Effector memory CD8-positive, alpha-beta T cell (primary cell): Measurements from ENCODE around the gene ENTPD8.

Experiments
- ATAC-seq: fragments of 150-1000 bp; cut with Tn5 transposase; replicated peaks from 2 replicates; pipeline ENCODE4 v1.10.0; 2021; ENCODE audit warnings: mild to moderate bottlenecking, moderate library complexity
- DNase-seq, 3 experiments: peaks; one replicate each; pipeline ENCODE4 v3.0.0; 2021
- H3K27ac Mint-ChIP-seq, 2 donors: one replicate each; pipeline ENCODE4 v1.8.0; 2022; ENCODE audit warnings: mild to moderate bottlenecking in 2 of 2, mixed read lengths in 2 of 2, moderate library complexity in 2 of 2
- H3K27me3 Mint-ChIP-seq, 2 donors: one replicate each; pipeline ENCODE4 v1.8.0; 2022; ENCODE audit warnings: mixed read lengths in 2 of 2
- H3K36me3 Mint-ChIP-seq: one replicate; pipeline ENCODE4 v1.8.0; 2022; ENCODE audit warnings: mild to moderate bottlenecking, moderate library complexity, mixed read lengths; ENCODE audit not compliant: insufficient read depth
- H3K4me1 Mint-ChIP-seq, 2 donors: one replicate each; pipeline ENCODE4 v1.8.0; 2022; ENCODE audit warnings: low read depth in 2 of 2, mixed read lengths in 2 of 2
- H3K4me3 Mint-ChIP-seq, 2 donors: one replicate each; pipeline ENCODE4 v1.8.0; 2022; ENCODE audit warnings: mild to moderate bottlenecking in 2 of 2, mixed read lengths in 2 of 2, moderate library complexity in 2 of 2
- H3K9me3 Mint-ChIP-seq, 2 donors: one replicate each; pipeline ENCODE4 v1.8.0; 2022; ENCODE audit warnings: mixed read lengths in 2 of 2

Gene ENTPD8

DNA sequence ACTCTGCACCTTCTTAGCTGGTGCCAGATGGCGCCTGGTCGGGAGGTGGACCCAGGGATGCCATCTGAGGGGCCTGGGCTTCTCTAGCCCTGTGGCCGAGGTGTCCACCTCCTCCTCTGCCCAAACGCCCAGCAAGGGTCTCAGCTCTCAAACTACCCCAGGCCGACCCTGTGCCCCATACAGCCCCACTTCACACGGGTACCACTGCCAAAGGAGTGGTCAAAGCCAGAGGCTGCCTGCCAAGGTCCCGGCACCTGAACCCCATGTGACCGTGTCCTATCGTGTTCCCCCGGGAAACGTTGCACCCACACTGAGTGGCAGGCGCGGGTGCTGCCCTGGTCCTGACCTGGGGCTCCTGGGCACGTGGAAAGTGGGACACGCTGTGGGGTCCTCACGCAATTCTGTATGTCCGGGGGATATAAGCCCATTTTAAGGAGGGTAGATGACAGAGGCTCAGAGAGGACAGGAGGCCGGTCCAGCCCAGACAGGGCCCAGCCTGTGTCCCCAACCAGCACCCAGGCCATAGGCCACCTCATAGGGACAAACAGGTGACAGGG is 1.9 kb downstream of the ENTPD8 start:
- Mint-ChIP-seq H3K27me3 (peaks cover 13 to 27% of the 10 kb centered on the region in 2 donors), H3K4me1 (peaks cover 2 to 4% of the 10 kb centered on the region in 2 donors), H3K36me3 (no peaks in the 10 kb centered on the region), H3K27ac (no peak overlapping the region), H3K9me3 (no peaks in the 10 kb centered on the region), H3K4me3 (peak overlapping the region in 1 of 2 donors; percentile 59)
- DNase-seq (no peak), ATAC-seq (no peak)

DNA sequence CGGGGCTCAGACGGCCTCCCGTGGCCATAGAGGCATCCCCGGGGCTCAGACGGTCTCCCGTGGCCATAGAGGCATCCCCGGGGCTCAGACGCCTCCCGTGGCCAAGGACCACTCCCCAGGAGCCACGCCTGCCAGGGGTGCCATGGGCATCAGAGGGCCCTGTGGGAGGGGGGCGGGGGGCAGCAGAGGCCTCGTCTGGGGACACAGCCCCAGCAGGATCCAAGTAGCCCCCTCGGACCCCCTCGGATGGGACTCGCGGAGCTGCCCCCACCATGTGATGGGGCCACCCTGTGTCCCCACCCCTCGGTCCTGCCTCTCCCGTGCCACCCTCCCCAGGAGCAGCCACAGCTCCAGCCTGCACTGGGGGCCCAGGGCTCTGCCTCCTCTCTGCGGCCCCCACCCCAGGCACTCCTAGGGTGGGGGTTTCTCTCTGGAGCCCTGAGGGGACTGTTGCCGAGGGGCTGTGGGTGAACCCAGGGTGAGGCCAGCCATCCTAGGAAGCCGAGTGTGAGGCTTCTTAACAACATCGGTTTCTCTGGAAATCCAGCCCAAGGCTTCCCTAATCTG is 2.5 kb downstream of the ENTPD8 start:
- Mint-ChIP-seq H3K9me3 (no peaks in the 10 kb centered on the region), H3K4me3 (no peak overlapping the region), H3K27ac (no peak overlapping the region), H3K27me3 (peaks cover 11 to 22% of the 10 kb centered on the region in 2 donors), H3K4me1 (peaks cover 2 to 4% of the 10 kb centered on the region in 2 donors), H3K36me3 (no peaks in the 10 kb centered on the region)
- ATAC-seq: no peak
- DNase-seq: no peak

DNA sequence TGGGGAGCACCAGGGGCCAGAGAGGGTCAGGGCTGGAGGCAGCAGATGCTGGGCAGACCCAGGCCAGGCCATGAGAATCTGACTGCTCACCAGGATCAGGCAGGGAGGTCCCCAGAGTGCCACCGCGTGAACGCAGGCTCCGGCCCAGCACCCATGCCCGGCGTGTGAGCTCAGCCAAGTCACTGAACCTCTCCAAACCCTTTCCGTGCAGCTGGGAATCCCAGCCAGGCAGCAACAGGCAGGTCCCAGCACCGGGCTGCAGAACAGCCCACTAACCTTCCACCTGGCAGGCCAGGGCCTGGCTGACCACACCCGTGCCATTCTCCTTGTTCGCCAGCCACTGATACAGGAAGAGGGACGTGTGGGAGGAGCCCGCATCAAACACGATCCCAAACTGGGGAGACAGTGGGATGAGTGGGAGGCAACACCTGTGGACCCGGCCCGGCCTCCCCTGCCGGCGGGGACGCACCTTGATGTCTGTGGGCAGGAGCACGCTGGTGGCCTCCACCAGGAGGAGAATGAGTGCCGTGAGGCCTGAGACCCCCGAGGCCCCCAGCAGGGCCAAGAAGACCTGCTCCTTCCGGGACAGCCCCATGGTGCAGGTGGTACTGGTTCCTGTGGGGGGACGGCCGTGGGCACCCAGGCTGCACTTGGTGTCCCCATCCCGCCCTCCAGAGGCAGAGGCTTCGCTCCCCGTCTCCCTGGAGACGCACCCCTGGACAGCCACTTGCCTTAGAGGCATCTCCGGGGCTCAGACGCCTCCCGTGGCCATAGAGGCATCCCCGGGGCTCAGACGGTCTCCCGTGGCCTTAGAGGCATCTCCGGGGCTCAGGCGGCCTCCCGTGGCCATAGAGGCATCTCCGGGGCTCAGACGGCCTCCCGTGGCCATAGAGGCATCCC is 3.2 kb downstream of the ENTPD8 start:
- Mint-ChIP-seq H3K27ac (no peak overlapping the region), H3K27me3 (peaks cover 7 to 16% of the 10 kb centered on the region in 2 donors), H3K4me1 (peaks cover 2 to 4% of the 10 kb centered on the region in 2 donors), H3K36me3 (no peaks in the 10 kb centered on the region), H3K4me3 (no peak overlapping the region), H3K9me3 (no peaks in the 10 kb centered on the region)
- ATAC-seq (no peak), DNase-seq (no peak)

DNA sequence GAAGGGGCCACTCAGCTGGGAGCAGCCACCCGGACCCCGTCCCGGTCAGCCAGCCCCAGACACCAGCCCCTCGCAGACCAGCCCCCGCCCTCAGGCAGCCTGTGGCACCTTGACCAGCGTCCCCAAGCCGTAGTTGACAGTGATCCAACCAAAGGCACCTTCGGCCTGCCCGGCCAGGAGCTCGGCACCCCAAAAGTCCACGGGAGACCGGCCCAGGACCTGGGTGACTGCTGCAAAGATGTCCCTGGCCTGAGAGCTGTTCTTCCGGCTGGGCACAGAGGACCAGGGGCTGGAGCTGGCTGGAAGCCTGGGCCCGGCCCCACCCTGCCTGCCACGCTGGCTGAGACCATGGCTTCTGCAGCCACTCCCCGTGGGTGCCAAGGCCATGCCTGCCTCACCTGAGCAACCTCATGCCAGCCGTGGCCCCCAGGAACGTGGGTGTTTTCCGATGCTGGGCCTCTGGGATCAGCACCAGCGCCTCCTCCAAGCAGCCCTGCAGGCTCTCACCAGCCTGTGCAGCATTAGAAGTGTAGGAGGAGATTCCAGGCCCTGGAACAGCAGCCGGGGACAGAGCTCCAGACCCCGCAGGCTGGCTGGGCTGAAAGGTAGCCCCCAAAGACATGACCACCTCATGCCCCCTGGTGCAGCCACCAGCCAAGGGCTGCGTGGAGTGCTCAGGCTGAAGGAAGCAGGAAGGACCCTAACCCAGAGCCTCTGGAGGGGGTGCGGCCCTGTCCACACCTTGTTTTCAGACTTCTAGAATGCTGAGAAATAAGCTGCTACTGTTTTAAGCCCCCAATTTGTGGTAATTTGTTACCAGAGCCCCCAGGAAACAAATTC is 4.2 kb downstream of the ENTPD8 start:
- Mint-ChIP-seq H3K27ac (no peak overlapping the region), H3K36me3 (no peaks in the 10 kb centered on the region), H3K9me3 (no peaks in the 10 kb centered on the region), H3K4me3 (no peak overlapping the region), H3K4me1 (peaks cover 1 to 3% of the 10 kb centered on the region in 2 donors), H3K27me3 (peaks cover 4 to 12% of the 10 kb centered on the region in 2 donors)
- DNase-seq (no peak), ATAC-seq (no peak)

DNA sequence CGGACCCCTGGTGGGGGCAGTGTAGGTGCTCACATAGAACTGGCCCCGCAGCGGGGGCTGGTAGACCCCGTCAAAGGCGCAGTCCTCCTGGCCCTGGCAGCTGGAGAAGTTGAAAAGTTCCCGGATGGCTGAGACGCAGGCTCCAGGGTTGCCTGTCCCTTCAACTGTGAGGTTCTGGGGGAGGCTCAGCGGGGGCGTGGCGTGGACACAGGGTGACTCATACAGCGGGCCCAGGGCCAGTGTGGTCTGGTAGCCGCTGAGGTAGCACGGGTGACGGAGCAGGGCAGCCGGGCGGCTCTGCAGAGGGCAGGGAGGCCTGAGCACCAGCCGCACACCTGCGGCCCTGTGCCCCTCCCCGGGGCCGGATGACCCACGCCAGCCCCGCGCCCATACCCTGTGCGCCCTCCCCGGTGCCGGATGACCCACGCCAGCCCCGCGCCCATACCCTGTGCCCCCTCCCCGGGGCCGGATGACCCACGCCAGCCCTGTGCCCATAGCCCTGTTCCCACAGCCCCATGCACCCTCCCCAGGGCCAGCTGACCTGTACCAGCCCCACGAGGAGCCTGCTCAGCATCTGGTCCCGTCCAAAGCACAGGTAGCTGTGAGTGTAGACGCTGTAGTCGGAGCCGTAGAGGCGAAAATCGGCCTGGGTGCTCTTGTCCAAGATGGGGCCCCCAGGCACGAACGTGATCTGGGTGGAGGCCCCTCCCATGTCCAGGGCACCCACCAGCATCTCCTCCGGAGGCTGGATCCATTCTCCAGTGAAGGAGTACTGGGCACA is 5.0 kb downstream of the ENTPD8 start:
- H3K36me3 Mint-ChIP-seq: no peaks in the 10 kb centered on the region
- no peaks in the 10 kb centered on the region for H3K4me1 Mint-ChIP-seq
- no peak overlapping the region for H3K27ac Mint-ChIP-seq
- H3K4me3 Mint-ChIP-seq: no peak overlapping the region
- no peaks in the 10 kb centered on the region for H3K9me3 Mint-ChIP-seq
- no peak for ATAC-seq
- DNase-seq: no peak
- peaks cover 0 to 7% of the 10 kb centered on the region in 2 donors for H3K27me3 Mint-ChIP-seq

DNA sequence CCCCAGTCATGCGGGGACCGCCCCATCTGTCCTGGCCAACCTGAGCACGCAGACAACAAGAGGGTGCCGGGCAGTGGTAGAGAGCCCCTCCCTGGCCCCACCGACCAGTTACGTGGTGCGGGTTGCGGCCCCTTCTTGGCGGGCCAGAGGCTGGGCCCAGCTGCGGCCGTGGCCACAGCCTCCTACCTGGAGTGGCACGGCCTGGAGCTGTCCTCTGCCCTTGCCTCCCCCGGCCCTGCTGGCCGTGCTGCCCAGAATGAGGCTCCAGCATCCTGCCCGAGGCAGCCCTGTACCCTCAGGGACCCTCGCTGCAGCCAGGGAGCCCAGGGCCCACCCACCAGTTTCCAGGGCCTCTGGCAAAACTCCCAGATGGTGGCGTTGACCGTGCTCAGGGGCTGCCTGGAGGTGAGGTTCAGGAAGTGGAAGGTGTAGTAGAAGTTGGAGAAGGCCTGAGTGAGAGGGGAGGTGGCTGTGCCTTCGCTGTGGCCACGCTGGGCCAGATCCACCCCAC is 5.7 kb downstream of the ENTPD8 start:
- ATAC-seq: no peak
- no peaks in the 10 kb centered on the region for H3K36me3 Mint-ChIP-seq
- no peak overlapping the region for H3K27ac Mint-ChIP-seq
- peaks cover 0 to 7% of the 10 kb centered on the region in 2 donors for H3K27me3 Mint-ChIP-seq
- no peak for DNase-seq
- no peaks in the 10 kb centered on the region for H3K9me3 Mint-ChIP-seq
- H3K4me1 Mint-ChIP-seq: no peaks in the 10 kb centered on the region
- H3K4me3 Mint-ChIP-seq: no peak overlapping the region

DNA sequence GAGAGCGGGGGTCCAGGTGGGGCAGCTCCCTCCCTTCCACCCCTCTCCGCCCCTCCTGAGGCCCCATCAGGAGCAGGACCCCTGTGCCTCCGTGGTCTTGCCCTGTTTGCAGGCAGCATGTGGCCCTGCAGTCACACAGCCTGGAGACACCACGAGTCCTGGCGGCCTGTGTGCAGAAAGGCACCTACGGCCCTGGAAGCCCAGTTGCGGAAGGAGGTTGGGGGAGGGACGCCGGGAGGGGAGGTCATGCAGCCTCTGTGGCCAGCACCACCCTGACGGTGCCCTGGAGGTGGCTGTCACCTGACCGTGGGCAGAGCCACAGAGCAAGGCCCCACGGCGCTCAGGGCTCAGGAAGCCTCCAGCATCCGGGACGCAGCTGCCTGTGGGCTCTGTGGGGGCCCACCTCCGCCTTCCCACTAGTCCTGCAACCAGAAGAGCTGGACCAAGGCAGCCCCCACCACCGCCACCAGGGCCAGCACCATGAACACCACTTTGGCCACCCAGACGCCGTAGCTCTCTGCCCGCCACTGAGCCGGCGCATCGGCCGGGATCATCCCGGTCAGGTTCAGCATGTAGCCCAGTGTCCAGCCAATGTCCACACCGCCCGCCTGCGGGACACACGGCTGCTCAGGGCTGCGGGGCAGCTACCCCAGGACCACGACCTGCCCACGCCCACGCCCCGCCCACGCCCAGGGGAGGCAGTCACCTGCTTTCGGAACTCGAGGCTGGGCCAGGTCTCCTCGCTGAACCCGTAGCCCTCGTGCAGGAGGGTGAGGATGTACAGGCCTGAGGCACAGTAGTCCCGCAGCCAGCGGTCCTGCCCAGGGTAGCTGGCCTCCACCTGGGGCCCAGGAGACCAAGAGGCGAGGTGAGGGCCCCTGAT is 6.4 kb downstream of the ENTPD8 start:
- H3K9me3 Mint-ChIP-seq: no peaks in the 10 kb centered on the region
- H3K4me1 Mint-ChIP-seq: no peaks in the 10 kb centered on the region
- DNase-seq: no peak
- peaks cover 0 to 7% of the 10 kb centered on the region in 2 donors for H3K27me3 Mint-ChIP-seq
- H3K36me3 Mint-ChIP-seq: no peaks in the 10 kb centered on the region
- no peak overlapping the region for H3K27ac Mint-ChIP-seq
- H3K4me3 Mint-ChIP-seq: no peak overlapping the region
- no peak for ATAC-seq

DNA sequence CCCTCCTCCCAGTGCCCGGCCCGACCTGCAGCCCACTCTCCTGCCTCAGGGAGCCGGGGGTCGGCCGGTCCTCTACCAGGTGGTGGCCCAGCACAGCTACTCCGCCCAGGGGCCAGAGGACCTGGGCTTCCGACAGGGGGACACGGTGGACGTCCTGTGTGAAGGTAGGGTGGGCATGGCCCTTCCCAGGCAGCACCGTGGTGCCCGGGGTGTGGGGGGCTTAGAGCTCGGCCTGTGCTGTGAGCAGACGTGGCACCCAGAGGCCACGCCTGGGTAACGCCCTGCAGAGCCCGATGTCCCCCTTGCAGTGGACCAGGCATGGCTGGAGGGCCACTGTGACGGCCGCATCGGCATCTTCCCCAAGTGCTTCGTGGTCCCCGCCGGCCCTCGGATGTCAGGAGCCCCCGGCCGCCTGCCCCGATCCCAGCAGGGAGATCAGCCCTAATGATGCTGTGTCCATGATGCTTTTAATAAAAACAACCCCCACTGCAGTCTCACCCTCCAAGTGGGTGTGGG is 7.2 kb downstream of the ENTPD8 start:
- no peak for DNase-seq
- Mint-ChIP-seq H3K27me3 (no peaks in the 10 kb centered on the region), H3K27ac (no peak overlapping the region), H3K9me3 (no peaks in the 10 kb centered on the region), H3K36me3 (no peaks in the 10 kb centered on the region), H3K4me1 (no peaks in the 10 kb centered on the region), H3K4me3 (no peak overlapping the region)
- no peak for ATAC-seq

DNA sequence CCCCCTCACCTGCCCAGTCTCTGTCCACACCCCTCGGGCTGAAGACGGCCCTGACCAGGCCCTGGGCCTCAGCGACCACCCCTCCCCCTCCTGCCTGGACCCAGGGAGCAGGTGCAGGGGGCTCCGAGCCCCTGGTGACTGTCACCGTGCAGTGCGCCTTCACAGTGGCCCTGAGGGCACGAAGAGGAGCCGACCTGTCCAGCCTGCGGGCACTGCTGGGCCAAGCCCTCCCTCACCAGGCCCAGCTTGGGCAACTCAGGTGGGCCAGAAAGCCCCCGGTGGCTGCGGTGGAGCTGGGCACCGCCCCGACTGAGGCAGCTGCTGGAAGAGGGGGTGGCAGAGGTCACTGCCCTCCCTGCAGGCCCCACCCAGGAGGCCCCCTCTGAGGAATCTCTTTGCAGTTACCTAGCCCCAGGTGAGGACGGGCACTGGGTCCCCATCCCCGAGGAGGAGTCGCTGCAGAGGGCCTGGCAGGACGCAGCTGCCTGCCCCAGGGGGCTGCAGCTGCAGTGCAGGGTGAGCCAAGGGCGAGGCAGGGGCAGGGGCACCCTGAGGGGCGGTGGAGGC is 7.7 kb downstream of the ENTPD8 start:
- no peaks in the 10 kb centered on the region for H3K9me3 Mint-ChIP-seq
- H3K27ac Mint-ChIP-seq: no peak overlapping the region
- no peaks in the 10 kb centered on the region for H3K4me1 Mint-ChIP-seq
- no peaks in the 10 kb centered on the region for H3K27me3 Mint-ChIP-seq
- H3K36me3 Mint-ChIP-seq: no peaks in the 10 kb centered on the region
- no peak overlapping the region for H3K4me3 Mint-ChIP-seq
- DNase-seq (no peak), ATAC-seq (no peak)

DNA sequence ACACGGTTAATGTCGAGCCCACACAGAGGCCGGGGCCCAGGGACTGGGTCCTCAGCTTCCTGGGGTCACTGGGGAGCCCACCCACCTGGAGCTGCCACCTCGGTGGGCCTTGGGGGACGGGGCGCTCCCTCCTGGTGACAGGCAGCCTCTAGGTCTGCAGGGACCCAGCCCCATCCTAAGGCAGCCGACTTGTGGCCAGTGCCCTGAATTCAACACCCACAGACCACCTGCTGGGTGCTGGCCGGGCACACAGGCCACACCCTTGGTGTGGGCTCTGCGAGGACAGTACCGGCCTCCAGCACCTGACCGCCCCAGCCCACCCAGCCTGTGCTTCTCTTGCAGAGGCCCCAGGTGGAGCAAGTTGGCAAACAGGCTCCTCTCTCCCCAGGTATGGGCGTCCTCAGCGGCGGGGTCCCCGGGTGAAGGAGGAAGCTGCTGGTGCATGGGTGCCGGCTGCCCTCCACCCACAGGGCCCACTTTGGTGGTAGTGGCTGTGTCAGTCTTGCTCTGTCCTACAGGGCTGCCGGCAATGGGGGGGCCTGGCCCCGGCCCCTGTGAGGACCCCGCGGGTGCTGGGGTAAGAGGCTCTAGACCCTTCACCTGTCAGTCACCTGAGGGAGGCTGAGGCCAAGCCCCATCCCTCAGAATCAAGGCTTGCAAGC is 8.3 kb downstream of the ENTPD8 start:
- ATAC-seq (no peak), DNase-seq (no peak)
- H3K4me1 Mint-ChIP-seq: no peaks in the 10 kb centered on the region
- H3K27me3 Mint-ChIP-seq: no peaks in the 10 kb centered on the region
- no peak overlapping the region for H3K27ac Mint-ChIP-seq
- no peak overlapping the region for H3K4me3 Mint-ChIP-seq
- no peaks in the 10 kb centered on the region for H3K9me3 Mint-ChIP-seq
- no peaks in the 10 kb centered on the region for H3K36me3 Mint-ChIP-seq

DNA sequence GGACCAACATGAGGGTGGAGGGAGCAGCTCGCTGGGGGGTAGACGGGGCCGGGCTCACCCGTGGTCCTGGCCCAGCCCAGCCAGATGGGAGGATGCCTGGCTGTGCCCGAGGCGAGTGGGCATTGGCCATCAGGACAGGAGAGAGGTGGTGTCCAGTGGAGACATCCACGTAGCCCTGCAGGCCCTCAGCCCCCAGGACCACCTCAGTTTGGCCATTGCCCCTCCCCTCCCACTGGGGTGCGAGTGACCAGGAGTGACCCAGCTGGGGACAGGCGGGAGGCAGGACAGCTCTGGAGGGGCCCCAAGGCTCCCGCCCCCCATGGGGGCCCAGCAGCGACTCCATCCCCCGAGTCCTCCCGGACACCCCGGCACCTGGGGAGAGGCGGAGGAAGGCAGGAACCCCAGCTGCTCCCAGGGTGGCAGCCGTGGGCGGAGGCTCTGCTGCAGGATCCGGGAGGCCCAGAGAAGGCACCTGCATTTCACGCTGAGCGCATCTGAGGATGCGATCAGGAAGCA is 9.7 kb downstream of the ENTPD8 start:
- Mint-ChIP-seq H3K4me3 (no peak overlapping the region), H3K4me1 (no peaks in the 10 kb centered on the region), H3K36me3 (no peaks in the 10 kb centered on the region), H3K27ac (no peak overlapping the region), H3K27me3 (no peaks in the 10 kb centered on the region), H3K9me3 (no peaks in the 10 kb centered on the region)
- no peak for ATAC-seq
- no peak for DNase-seq
